Subcutaneous adipose tissue (tissue), 4 donors: ENCODE results near the gene KIAA1958. TPM values are rescaled to one million over a fixed set of nuclear protein-coding genes. Genes with fewer than 3 reads are reported as not detected.

Experiments used
- CTCF ChIP-seq: fragments of 450-650 bp; IDR thresholded peaks from one replicate; pipeline ENCODE4 v1.5.1; 2016; ENCODE audit warnings: low read depth, mild to moderate bottlenecking, control low read depth, antibody characterized with exemption, moderate library complexity
- total RNA-seq, 4 donors: library from RNA; depleted of rRNA; stranded (reverse); fragments of >200 nt; gene quantifications; one replicate each; pipeline ENCODE4 v1.1.0, GENCODE V29; 2016

KIAA1958 gene
- total RNA-seq, 4 donors from 2014 or later: 2.0 to 6.2 (median 3.5) TPM

GRCh38 chr9:112670991-112671625 lies 184.5 kb downstream of the KIAA1958 start:
- TF ChIP-seq CTCF: no peak

GRCh38 chr9:112677040-112677439 lies 190.4 kb downstream of the KIAA1958 start:
- TF ChIP-seq CTCF: no peak

DNA sequence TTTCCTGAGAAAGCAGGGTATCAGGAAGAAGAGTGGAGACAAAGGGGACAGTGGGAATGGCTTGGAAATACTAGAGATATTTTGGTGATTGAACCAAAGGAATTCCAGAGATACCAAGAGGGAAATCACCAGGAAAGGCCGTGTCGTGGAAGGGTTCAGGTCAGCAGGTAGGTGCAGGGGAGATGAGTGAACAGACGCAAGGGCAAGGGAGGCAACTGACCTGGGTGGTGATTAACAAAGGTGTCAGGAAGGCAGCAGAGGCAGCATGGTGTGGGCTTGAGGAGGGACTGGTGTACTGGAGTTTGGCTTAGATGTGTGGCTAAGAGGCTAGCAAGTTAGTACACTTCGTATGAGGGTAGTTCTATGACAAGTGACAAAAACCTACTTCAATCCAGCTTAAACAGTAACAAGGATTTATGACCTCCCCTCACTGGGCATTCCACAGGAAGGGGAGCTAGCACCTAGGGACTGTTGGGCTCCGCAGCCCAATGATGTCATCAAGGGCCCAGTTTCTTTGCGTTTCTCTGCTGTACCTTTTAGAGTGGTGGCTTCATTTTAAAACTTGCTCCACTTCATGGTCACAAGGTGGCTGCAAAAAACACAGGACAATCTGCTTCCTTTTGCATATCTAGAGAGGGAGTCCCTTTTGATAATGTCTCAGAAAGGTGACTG lies 194.2 kb downstream of the KIAA1958 start:
- no peak for TF ChIP-seq CTCF

GRCh38 chr9:112689161-112689740 lies 202.6 kb downstream of the KIAA1958 start:
- TF ChIP-seq CTCF: no peak

- no peak for TF ChIP-seq CTCF
These were observed 208.3 kb downstream of the KIAA1958 start for GRCh38 chr9:112694706-112695555.

- TF ChIP-seq CTCF: no peak
These were observed 209.8 kb downstream of the KIAA1958 start for GRCh38 chr9:112696461-112696860.

DNA sequence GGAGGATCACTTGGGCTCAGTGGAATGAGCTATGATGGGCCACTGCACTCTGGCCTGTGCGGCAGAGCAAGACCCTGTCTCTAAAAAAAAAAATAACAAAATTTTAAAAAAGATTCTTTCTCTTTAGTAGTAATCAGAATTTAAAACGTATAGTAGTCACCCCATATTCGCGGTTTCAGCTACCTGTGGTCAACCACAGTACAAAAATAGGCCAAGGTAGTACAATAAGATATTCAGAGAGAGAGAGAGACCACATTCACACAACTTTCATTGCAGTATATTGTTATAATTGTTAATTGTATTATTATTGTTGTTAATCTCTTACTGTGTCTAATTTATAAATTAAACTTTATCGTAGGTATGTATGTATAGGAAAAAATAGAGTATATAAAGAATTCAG lies 212.6 kb downstream of the KIAA1958 start:
- no peak for TF ChIP-seq CTCF
